ENCODE measurements around the gene SMIM1. TPM values are rescaled to one million over a fixed set of nuclear protein-coding genes. Genes with fewer than 3 reads are reported as not detected.

The SMIM1 gene
- total and polyA plus RNA-seq, 8 donors = 3.1 to 15.1 (median 6.4) TPM

DNA sequence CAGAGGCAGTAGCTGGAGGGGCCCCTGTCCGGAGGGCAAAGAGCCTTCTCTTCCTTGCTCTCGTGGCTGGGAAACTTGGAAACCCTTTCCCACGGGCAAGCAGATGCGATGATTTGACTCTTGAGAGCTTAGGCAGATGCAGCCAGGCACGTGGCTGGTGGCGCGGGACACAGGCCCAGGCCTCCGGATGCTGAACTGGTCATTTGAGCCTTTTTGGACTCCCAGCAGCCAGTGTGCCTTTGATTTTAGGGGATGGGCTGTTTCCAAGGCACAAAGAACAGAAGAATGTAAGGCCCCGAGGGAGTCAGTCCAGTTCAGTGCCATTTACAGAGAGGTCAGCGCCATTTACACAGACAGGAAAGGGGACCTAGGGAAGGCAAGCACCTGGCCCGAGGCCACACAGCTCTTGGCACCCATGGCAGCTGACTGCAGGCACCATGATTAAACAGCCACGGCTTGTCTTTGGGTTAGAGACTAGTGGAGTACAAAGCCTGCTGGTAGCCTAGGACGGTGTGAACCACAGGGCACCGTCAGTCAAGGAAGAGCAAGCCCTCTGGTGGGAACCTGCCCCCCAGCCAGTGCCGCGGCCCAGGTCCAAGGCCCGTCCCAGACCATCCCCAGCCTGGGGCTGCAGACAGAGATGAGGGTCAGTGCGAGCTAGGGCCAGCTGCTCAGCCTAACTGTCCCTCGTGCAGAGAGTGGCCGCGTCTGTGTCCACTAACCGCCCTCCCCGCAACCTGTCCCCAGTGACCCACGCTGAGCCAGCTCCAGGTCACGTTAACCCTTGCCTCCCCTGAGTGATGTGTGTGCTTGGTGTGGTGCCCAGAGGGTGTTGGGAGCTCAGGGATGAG lies 40.7 kb upstream of the SMIM1 start:
- WGBS, 2 donors = 45 to 62% methylated on average over 25 of the region's 25 CpGs
- DNase-seq (peak in 1 of 6 donors; percentile 67), FAIRE-seq (no peak), ATAC-seq (peak in 1 of 4 donors; percentile 20)
- Histone ChIP-seq H3K27ac (no peak overlapping the region), H3K4me3 (no peak overlapping the region), H3K27me3 (no peaks in the 10 kb centered on the region), H3K36me3 (no peaks in the 10 kb centered on the region), H3K4me1 (no peaks in the 10 kb centered on the region), H3K9me3 (no peaks in the 10 kb centered on the region)
- TF ChIP-seq, protein P1, sequence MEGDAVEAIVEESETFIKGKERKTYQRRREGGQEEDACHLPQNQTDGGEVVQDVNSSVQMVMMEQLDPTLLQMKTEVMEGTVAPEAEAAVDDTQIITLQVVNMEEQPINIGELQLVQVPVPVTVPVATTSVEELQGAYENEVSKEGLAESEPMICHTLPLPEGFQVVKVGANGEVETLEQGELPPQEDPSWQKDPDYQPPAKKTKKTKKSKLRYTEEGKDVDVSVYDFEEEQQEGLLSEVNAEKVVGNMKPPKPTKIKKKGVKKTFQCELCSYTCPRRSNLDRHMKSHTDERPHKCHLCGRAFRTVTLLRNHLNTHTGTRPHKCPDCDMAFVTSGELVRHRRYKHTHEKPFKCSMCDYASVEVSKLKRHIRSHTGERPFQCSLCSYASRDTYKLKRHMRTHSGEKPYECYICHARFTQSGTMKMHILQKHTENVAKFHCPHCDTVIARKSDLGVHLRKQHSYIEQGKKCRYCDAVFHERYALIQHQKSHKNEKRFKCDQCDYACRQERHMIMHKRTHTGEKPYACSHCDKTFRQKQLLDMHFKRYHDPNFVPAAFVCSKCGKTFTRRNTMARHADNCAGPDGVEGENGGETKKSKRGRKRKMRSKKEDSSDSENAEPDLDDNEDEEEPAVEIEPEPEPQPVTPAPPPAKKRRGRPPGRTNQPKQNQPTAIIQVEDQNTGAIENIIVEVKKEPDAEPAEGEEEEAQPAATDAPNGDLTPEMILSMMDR (IDR thresholded peaks at IDR 0.05) = no peak
- intact Hi-C loops (cut with DNase I) = no loop called here

- no peaks in the 10 kb centered on the region for H3K27me3 ChIP-seq
- H3K9me3 ChIP-seq = no peaks in the 10 kb centered on the region
Measured at GRCh38 chr1:3732434-3733093, 40.0 kb upstream of the SMIM1 start.

GRCh38 chr1:3733094-3733882 lies 39.3 kb upstream of the SMIM1 start:
- intact Hi-C loops (cut with DNase I) = no loop called here
- no peak for FAIRE-seq
- peak in 2 of 4 donors; percentile 13 to 16 for ATAC-seq

More at GRCh38 chr1:3732434-3733093, 40.0 kb upstream of the SMIM1 start:
- H3K4me3 ChIP-seq = no peak overlapping the region
- TF ChIP-seq, protein P1 (IDR thresholded peaks at IDR 0.05) = no peak
- intact Hi-C loops (cut with DNase I) = no loop called here
- H3K4me1 ChIP-seq = no peaks in the 10 kb centered on the region
- no peaks in the 10 kb centered on the region for H3K36me3 ChIP-seq
- WGBS, 2 donors = 39 to 59% methylated on average over 36 to 37 of the region's 37 CpGs
- FAIRE-seq = no peak
- peak in 2 of 4 donors; percentile 10 to 28 for ATAC-seq
- no peak overlapping the region for H3K27ac ChIP-seq
- peak in 2 of 6 donors; percentile 22 to 66 for DNase-seq

GRCh38 chr1:3733883-3734589 lies 38.5 kb upstream of the SMIM1 start:
- Histone ChIP-seq H3K9me3 (no peaks in the 10 kb centered on the region), H3K4me3 (no peak overlapping the region), H3K27ac (no peak overlapping the region), H3K36me3 (peaks cover 0 to 10% (median 6%) of the 10 kb centered on the region in 3 donors), H3K27me3 (no peaks in the 10 kb centered on the region), H3K4me1 (no peaks in the 10 kb centered on the region)
- TF ChIP-seq, protein P1 (IDR thresholded peaks at IDR 0.05) = no peak
- intact Hi-C loops (cut with DNase I) = no loop called here
- 79 to 81% methylated on average over 17 of the region's 17 CpGs for WGBS, 2 donors
- ATAC-seq = no peak
- peak in 2 of 6 donors; percentile 9 to 47 for DNase-seq
- no peak for FAIRE-seq

More at GRCh38 chr1:3733094-3733882, 39.3 kb upstream of the SMIM1 start:
- Histone ChIP-seq H3K4me3 (no peak overlapping the region), H3K4me1 (no peaks in the 10 kb centered on the region), H3K9me3 (no peaks in the 10 kb centered on the region), H3K27ac (no peak overlapping the region), H3K27me3 (no peaks in the 10 kb centered on the region), H3K36me3 (peaks cover 0 to 7% (median 6%) of the 10 kb centered on the region in 3 donors)
- TF ChIP-seq, protein P1 (IDR thresholded peaks at IDR 0.05) = no peak
- 70 to 76% methylated on average over 28 to 29 of the region's 29 CpGs for WGBS, 2 donors
- DNase-seq = peak in 1 of 6 donors; percentile 46
